ENCODE results near the gene SOX15. TPM values are rescaled to one million over a fixed set of nuclear protein-coding genes. Genes with fewer than 3 reads are reported as not detected.

The SOX15 gene
- total RNA-seq, 1 experiment from 2014 or later, result 0.23 TPM

GRCh38 chr17:7553356-7553755 lies 36.5 kb downstream of the SOX15 start:
- Histone ChIP-seq H3K9me3 (no peaks in the 10 kb centered on the region), H3K36me3 (no peaks in the 10 kb centered on the region), H3K4me3 (no peak overlapping the region), H3K27me3 (no peaks in the 10 kb centered on the region)
- DNase-seq, result no peak

- H3K36me3 ChIP-seq, result no peaks in the 10 kb centered on the region
- no peak overlapping the region for H3K4me3 ChIP-seq
- no peaks in the 10 kb centered on the region for H3K9me3 ChIP-seq
- no peak for DNase-seq
- H3K27me3 ChIP-seq, result no peaks in the 10 kb centered on the region
Measured at GRCh38 chr17:7552621-7553051, 37.3 kb downstream of the SOX15 start.

DNA sequence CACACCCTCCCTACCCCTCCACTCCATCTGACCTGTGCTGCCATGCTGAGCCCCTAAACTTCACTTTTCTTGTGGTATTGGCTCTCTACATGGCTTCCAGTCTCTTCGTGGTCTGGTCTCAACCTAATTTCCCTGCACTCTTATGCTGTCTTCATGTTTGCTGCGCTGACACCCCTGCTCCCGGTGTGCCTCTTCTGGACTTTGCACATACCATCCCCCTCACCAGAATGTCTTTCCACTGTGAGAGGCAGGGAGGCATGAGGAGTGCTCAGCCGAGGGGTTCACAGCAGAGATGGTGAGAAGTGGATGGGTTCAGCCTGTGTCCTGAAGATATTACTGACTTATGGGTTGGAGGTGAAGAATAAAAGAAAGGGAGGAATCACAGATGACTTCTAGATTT lies 38.5 kb downstream of the SOX15 start:
- no peaks in the 10 kb centered on the region for H3K9me3 ChIP-seq
- H3K4me3 ChIP-seq, result no peak overlapping the region
- no peaks in the 10 kb centered on the region for H3K27me3 ChIP-seq
- no peak for DNase-seq
- H3K36me3 ChIP-seq, result no peaks in the 10 kb centered on the region

GRCh38 chr17:7550344-7550743 lies 39.5 kb downstream of the SOX15 start:
- no peak overlapping the region for H3K4me3 ChIP-seq
- no peaks in the 10 kb centered on the region for H3K36me3 ChIP-seq
- no peaks in the 10 kb centered on the region for H3K27me3 ChIP-seq
- no peaks in the 10 kb centered on the region for H3K9me3 ChIP-seq
- DNase-seq, result no peak

DNA sequence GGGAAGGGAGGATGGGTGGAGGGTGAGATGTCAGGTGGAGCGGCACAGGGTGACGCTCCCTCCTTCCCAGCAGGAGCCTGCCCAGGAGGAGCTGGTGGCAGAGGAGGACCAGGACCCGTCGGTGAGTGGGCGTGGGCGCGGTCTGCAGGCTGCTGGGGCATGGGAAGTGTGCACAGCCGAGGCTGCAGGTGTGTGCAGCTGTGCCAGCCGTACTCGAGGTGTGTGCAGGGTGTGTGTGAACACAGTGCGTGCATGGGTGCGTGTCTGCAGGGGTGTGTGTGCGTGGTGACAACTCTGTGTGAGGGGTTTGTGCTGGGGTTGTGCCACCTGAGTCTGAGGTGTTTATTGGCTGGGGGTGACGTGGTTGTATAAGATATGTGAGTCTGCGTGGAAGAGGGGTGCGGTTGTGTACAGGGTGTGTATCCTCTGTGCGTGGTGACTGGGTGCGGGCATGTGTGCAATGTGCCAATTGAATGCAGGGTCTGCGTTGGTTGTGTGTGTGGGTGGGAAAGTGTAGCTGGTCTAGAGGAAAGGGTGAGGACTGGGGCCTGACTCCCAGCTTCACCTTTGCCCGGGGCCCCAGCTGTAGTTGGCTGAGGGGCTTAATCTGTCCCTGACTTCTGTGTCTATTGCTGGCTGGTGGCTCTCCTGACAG lies 40.4 kb downstream of the SOX15 start:
- H3K4me3 ChIP-seq, result peak overlapping the region; percentile 48; the same call in 1 of the 2 replicates
- no peaks in the 10 kb centered on the region for H3K9me3 ChIP-seq
- H3K27me3 ChIP-seq, result no peaks in the 10 kb centered on the region
- H3K36me3 ChIP-seq, result no peaks in the 10 kb centered on the region
- no peak for DNase-seq

DNA sequence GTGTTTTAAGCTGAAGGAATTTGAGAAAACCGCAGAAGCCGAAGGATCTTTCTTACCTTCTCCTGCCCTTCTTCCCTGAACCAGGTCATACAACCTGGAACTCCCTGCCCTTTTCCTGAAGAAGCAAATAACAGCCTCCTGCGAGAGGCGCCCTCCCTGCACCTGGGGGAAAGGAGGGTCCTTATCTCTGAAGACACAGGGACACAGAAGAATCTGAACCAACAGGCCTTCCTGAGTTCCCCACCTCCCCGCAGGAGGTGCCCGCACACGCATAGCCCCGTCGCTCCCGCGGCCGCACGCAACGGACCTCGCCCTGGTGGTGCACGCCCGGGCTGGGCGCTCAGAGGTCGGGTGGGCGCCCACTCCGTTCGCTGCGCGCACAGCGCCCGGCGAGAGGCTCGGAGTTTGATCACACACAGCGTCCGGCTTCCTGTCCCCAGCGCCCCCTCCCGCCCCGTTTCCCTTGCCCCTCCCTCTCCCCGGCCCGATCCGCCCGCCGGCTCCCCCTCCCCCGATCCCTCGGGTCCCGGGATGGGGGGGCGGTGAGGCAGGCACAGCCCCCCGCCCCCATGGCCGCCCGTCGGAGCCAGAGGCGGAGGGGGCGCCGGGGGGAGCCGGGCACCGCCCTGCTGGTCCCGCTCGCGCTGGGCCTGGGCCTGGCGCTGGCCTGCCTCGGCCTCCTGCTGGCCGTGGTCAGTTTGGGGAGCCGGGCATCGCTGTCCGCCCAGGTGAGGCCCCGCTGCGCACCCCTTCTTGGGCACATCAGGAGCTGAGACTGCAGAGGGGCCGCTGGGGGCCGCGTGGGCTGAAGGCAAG lies 41.1 kb downstream of the SOX15 start, which contains the start of gene TNFSF12:
TSS of gene TNFSF12 (plus strand) at position 474 of the 816 bp plus-strand sequence. CDS start at position 570, 96 bp downstream.
- Histone ChIP-seq H3K9me3 (no peaks in the 10 kb centered on the region), H3K36me3 (no peaks in the 10 kb centered on the region), H3K27me3 (no peaks in the 10 kb centered on the region), H3K4me3 (peak within 1 kb of the TSS; percentile 48)
- DNase-seq, result peak; percentile 31

DNA sequence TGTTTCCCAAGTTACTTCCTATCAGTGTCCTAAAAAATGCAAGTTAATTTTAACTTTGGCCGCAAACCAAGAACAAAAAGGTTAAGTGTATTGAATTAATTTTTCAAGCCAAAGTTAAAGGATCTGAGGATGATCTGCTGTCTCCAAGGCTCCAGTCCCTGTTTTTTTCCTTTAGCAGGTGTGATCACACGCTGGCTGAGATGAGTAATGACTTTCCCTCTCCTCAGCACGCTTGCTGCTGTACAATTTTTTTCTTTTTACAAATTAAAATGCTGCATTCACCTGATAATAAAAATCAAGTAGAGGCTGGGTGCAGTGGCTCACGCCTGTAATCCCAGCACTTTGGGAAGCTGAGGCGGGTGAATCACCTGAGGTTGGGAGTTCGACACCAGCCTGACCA lies 45.0 kb downstream of the SOX15 start:
- no peak overlapping the region for H3K4me3 ChIP-seq
- no peaks in the 10 kb centered on the region for H3K27me3 ChIP-seq
- no peaks in the 10 kb centered on the region for H3K9me3 ChIP-seq
- H3K36me3 ChIP-seq, result no peaks in the 10 kb centered on the region
- no peak for DNase-seq

GRCh38 chr17:7541074-7541621 lies 48.7 kb downstream of the SOX15 start:
- no peaks in the 10 kb centered on the region for H3K36me3 ChIP-seq
- no peak overlapping the region for H3K4me3 ChIP-seq
- peaks cover 5% of the 10 kb centered on the region; the same call in 1 of the 2 replicates for H3K9me3 ChIP-seq
- H3K27me3 ChIP-seq, result no peaks in the 10 kb centered on the region
- no peak for DNase-seq

DNA sequence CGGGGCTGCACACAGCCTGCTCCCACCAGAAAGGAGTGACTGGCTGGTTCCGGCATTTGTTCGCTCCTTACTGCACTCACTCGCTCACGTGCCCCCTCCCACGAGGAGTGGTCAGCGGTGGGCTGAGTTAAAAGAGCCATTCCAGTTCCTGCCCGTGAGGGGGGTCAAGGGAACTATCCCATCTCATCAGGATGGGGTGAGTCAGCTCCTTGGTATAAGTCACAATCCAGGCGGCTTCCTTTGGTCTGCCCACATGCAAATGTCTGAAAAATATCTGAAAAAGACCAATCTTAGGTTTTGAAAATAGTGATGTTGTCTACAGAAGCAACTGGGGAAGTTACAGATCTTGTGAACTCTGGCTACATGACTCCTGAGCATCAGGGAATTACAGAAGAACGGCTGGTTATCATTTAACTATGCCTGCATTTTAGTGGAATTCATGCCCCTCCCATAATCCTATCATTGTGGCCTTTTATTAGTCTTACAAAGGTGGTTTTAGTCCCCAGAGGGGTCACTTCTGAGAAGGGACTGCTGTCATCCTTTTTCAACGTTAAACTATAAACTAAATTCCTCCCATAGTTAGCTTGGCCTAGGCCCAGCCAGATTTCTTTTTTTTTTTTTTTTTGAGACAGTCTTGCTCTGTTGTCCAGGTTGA lies 50.9 kb downstream of the SOX15 start:
- H3K4me3 ChIP-seq, result no peak overlapping the region
- H3K9me3 ChIP-seq, result peaks cover 5% of the 10 kb centered on the region; the same call in 1 of the 2 replicates
- no peak for DNase-seq
- no peaks in the 10 kb centered on the region for H3K27me3 ChIP-seq
- no peaks in the 10 kb centered on the region for H3K36me3 ChIP-seq

Other genes with a start within 250 kb of the SOX15 start
- gene KCTD11, start 237.9 kb downstream of the SOX15 start, total RNA-seq (2014; rRNA removed; shearing (Covaris generic); ENCODE audit: low replicate concordance), result 5.0 and 6.5 TPM in 2 replicates
- gene TMEM95, start 234.9 kb downstream of the SOX15 start, total RNA-seq (2014; rRNA removed; shearing (Covaris generic); ENCODE audit: low replicate concordance), result not detected in 2 replicates
- not detected in 2 replicates for gene TNK1, start 209.0 kb downstream of the SOX15 start, total RNA-seq (2014; rRNA removed; shearing (Covaris generic); ENCODE audit: low replicate concordance)
- 2.8 and 7.3 TPM in 2 replicates for gene PLSCR3, start 195.6 kb downstream of the SOX15 start, total RNA-seq (2014; rRNA removed; shearing (Covaris generic); ENCODE audit: low replicate concordance)
- 3.6 and 52.0 TPM in 2 replicates for gene TMEM256, start 186.0 kb downstream of the SOX15 start, total RNA-seq (2014; rRNA removed; shearing (Covaris generic); ENCODE audit: low replicate concordance)
- gene NLGN2, start 182.2 kb downstream of the SOX15 start, total RNA-seq (2014; rRNA removed; shearing (Covaris generic); ENCODE audit: low replicate concordance), result 0.54 and 1.0 TPM in 2 replicates
- gene SPEM1, start 169.8 kb downstream of the SOX15 start, total RNA-seq (2014; rRNA removed; shearing (Covaris generic); ENCODE audit: low replicate concordance), result not detected in 2 replicates
- not detected in 2 replicates for gene SPEM2, start 164.5 kb downstream of the SOX15 start, total RNA-seq (2014; rRNA removed; shearing (Covaris generic); ENCODE audit: low replicate concordance)
- not detected in 2 replicates for gene SPEM3, start 161.2 kb downstream of the SOX15 start, total RNA-seq (2014; rRNA removed; shearing (Covaris generic); ENCODE audit: low replicate concordance)
- 0.33 and 0.76 TPM in 2 replicates for gene TMEM102, start 154.7 kb downstream of the SOX15 start, total RNA-seq (2014; rRNA removed; shearing (Covaris generic); ENCODE audit: low replicate concordance)
- not detected in 2 replicates for gene FGF11, start 150.6 kb downstream of the SOX15 start, total RNA-seq (2014; rRNA removed; shearing (Covaris generic); ENCODE audit: low replicate concordance)
- gene CHRNB1, start 145.0 kb downstream of the SOX15 start, total RNA-seq (2014; rRNA removed; shearing (Covaris generic); ENCODE audit: low replicate concordance), result 0.20 and 6.2 TPM in 2 replicates
- gene ZBTB4, start 110.5 kb downstream of the SOX15 start, total RNA-seq (2014; rRNA removed; shearing (Covaris generic); ENCODE audit: low replicate concordance), result 5.3 and 6.0 TPM in 2 replicates
- not detected in 2 replicates for gene SLC35G6, start 108.6 kb downstream of the SOX15 start, total RNA-seq (2014; rRNA removed; shearing (Covaris generic); ENCODE audit: low replicate concordance)
- gene POLR2A, start 105.7 kb downstream of the SOX15 start, total RNA-seq (2014; rRNA removed; shearing (Covaris generic); ENCODE audit: low replicate concordance), result 11.5 and 16.2 TPM in 2 replicates
- gene TNFSF12, start 41.0 kb downstream of the SOX15 start, total RNA-seq (2014; rRNA removed; shearing (Covaris generic); ENCODE audit: low replicate concordance), result 0.33 TPM in 1 of 2 replicates, not detected in the other
- 1.7 TPM in 1 of 2 replicates, not detected in the other for gene TNFSF13, start 31.3 kb downstream of the SOX15 start, total RNA-seq (2014; rRNA removed; shearing (Covaris generic); ENCODE audit: low replicate concordance)
- gene SENP3, start 28.2 kb downstream of the SOX15 start, total RNA-seq (2014; rRNA removed; shearing (Covaris generic); ENCODE audit: low replicate concordance), result 85.6 and 106 TPM in 2 replicates
- gene CD68, start 10.5 kb downstream of the SOX15 start, total RNA-seq (2014; rRNA removed; shearing (Covaris generic); ENCODE audit: low replicate concordance), result 12.6 and 17.3 TPM in 2 replicates
- 96.0 and 121 TPM in 2 replicates for gene MPDU1, start 6.2 kb downstream of the SOX15 start, total RNA-seq (2014; rRNA removed; shearing (Covaris generic); ENCODE audit: low replicate concordance)
- 26.8 and 49.5 TPM in 2 replicates for gene FXR2, start 24.8 kb upstream of the SOX15 start, total RNA-seq (2014; rRNA removed; shearing (Covaris generic); ENCODE audit: low replicate concordance)
- 16.0 and 20.1 TPM in 2 replicates for gene SAT2, start 37.7 kb upstream of the SOX15 start, total RNA-seq (2014; rRNA removed; shearing (Covaris generic); ENCODE audit: low replicate concordance)
- gene SHBG, start 40.0 kb upstream of the SOX15 start, total RNA-seq (2014; rRNA removed; shearing (Covaris generic); ENCODE audit: low replicate concordance), result not detected in 2 replicates
- not detected in 2 replicates for gene ATP1B2, start 60.8 kb upstream of the SOX15 start, total RNA-seq (2014; rRNA removed; shearing (Covaris generic); ENCODE audit: low replicate concordance)
- 2.8 and 12.2 TPM in 2 replicates for gene TP53, start 97.4 kb upstream of the SOX15 start, total RNA-seq (2014; rRNA removed; shearing (Covaris generic); ENCODE audit: low replicate concordance)
- gene WRAP53, start 98.4 kb upstream of the SOX15 start, total RNA-seq (2014; rRNA removed; shearing (Covaris generic); ENCODE audit: low replicate concordance), result 13.4 and 25.9 TPM in 2 replicates
- gene EFNB3, start 115.1 kb upstream of the SOX15 start, total RNA-seq (2014; rRNA removed; shearing (Covaris generic); ENCODE audit: low replicate concordance), result 0.53 TPM in 1 of 2 replicates, not detected in the other
- gene DNAH2, start 127.7 kb upstream of the SOX15 start, total RNA-seq (2014; rRNA removed; shearing (Covaris generic); ENCODE audit: low replicate concordance), result not detected in 2 replicates
- gene KDM6B, start 244.1 kb upstream of the SOX15 start, total RNA-seq (2014; rRNA removed; shearing (Covaris generic); ENCODE audit: low replicate concordance), result 0.07 and 0.20 TPM in 2 replicates

Data from MG63 (cell line).